ENCODE results near the gene TOB1.
"Not testable (repeated sequence)": the region's sequence is repeated elsewhere in the genome, so short reads cannot be mapped to it uniquely, and the experiment has no call there.

TOB1 gene

DNA sequence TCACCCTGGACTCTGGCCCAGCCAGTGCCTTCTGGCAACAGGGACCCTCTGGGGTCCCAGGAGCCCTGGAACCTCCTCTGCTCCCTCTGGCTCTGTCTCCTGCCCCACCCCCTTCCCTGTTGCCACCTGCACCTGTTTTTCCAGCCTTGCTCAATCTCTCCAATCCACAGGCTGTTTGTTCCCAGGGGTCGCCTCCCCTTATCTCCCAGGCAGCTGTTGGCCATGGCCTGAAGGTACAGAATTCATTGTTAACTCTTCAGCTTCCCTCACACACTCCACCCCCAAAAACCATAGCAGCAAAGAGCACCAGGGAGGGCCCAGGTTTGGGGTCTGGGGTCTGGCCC lies 39.3 kb upstream of the TOB1 start:
- H3K27ac ChIP-seq (ENCODE audit: low read length) = peak overlapping the region; percentile 99
- H3K27me3 ChIP-seq (ENCODE audit: control insufficient read depth in 1 of 2, insufficient read depth in 2 of 2, low read length in 2 of 2) = no peaks in the 10 kb centered on the region
- H3K4me1 ChIP-seq (ENCODE audit: control insufficient read depth, insufficient read depth, low read length) = peaks cover 41% of the 10 kb centered on the region
- H3K4me3 ChIP-seq (ENCODE audit: low read length in 2 of 2) = peak overlapping the region in 1 of 2 donors; percentile 40
- no peaks in the 10 kb centered on the region for H3K36me3 ChIP-seq (ENCODE audit: control insufficient read depth in 2 of 2, insufficient read depth in 2 of 2, low read length in 2 of 2)
- H3K9me3 ChIP-seq (ENCODE audit: control insufficient read depth in 2 of 2, low read length in 2 of 2) = no peaks in the 10 kb centered on the region
- H3K9ac ChIP-seq (ENCODE audit: low read length in 2 of 2) = peak overlapping the region; percentile 85

DNA sequence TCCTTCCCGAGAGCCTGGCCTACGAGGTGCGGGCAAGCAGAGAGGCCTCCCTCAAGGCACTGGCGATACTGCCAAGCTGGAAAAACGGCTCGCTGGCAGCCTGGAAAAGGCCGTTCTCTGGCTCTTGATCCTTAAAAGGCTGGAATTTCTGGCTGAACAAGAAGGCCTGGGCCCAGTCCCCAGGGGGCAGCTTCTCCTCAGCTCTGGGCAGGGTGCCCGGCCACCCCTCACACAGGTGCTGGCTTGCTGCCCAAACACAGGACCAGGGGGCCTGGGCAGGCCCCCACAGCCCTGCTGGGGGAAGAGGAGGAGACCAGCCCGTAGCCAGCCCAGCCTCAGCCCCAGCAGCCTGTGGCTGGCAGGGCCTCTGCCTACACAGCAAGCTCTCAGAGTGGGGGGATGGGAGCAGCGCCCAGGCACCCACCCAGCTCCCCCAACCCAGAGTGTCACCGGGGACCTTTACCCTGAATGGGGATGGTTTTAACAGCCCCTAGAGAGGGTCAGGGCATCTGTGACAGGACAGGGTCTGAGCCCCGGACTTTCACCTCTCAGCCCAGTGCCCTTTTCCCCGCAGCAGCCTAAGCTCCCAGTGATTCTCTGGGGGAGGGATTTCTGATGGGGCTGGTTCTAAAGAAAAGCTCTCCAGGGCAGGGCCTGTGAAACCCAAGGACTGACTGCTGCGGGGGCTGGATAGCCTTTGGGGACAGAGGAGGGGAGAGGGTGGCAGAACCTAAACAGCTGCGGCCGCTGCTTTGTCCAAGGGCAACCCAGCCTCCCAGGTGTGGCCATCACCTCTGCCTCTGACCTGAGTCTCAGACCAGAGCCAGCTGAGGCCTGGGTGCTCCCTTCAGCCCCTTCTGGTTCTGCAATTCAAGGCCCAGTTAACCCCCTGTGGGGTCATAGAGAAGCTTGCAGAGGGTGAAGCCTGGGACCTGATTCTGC lies 38.6 kb upstream of the TOB1 start:
- H3K9me3 ChIP-seq (ENCODE audit: control insufficient read depth in 2 of 2, low read length in 2 of 2) = no peaks in the 10 kb centered on the region
- peak overlapping the region; percentile 85 for H3K9ac ChIP-seq (ENCODE audit: low read length in 2 of 2)
- H3K27me3 ChIP-seq (ENCODE audit: control insufficient read depth in 1 of 2, insufficient read depth in 2 of 2, low read length in 2 of 2) = no peaks in the 10 kb centered on the region
- peak overlapping the region; percentile 99 for H3K27ac ChIP-seq (ENCODE audit: low read length)
- peaks cover 41% of the 10 kb centered on the region for H3K4me1 ChIP-seq (ENCODE audit: control insufficient read depth, insufficient read depth, low read length)
- H3K4me3 ChIP-seq (ENCODE audit: low read length in 2 of 2) = peak overlapping the region; percentile 23 to 40
- no peaks in the 10 kb centered on the region for H3K36me3 ChIP-seq (ENCODE audit: control insufficient read depth in 2 of 2, insufficient read depth in 2 of 2, low read length in 2 of 2)

DNA sequence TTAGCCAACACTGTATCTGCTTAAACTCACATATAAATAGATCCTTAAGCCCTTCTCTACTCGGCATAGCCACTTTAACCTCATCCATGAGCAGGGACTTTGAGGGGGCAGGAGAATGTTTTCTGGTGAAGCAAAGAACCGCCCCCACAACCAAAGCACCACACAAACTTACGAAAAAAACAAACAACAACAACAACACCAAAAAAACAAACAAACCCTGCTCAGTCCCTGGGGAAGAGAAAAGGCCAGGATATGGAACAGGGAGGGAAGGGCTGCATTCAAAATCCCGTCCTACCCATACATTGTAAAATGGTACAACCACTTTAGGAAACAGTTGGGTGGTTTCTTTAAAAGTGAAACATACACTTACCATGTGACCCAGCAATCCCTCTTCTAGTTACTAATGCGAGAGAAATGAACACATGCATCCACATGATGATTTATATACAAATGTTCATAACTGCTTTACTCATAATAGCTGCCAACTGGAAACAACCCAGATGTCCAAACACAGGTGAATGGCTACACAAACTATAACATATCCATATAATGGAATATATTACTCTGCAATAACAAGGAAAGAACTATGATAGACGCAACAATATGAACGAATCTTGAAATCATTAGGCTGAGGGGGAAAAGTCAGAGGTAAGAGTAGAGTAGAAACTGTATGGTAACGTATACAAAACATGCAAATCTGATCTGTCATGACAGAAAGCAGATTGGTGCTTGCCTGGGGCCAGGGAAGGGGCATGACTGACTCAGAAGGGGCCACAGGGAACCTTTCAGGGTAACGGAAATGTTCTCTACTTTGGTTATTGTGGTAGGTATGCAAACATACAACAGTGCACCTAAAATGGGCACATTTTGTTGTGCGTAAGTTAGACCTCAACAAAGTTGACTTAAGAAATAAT lies 37.7 kb upstream of the TOB1 start:
- Histone ChIP-seq H3K9ac (ENCODE audit: low read length in 2 of 2) (peak overlapping the region; percentile 85), H3K9me3 (ENCODE audit: control insufficient read depth in 2 of 2, low read length in 2 of 2) (no peaks in the 10 kb centered on the region), H3K27ac (ENCODE audit: low read length) (peak overlapping the region; percentile 99), H3K4me3 (ENCODE audit: low read length in 2 of 2) (peak overlapping the region; percentile 24 to 40), H3K27me3 (ENCODE audit: control insufficient read depth in 1 of 2, insufficient read depth in 2 of 2, low read length in 2 of 2) (no peaks in the 10 kb centered on the region), H3K4me1 (ENCODE audit: control insufficient read depth, insufficient read depth, low read length) (peaks cover 41% of the 10 kb centered on the region), H3K36me3 (ENCODE audit: control insufficient read depth in 2 of 2, insufficient read depth in 2 of 2, low read length in 2 of 2) (no peaks in the 10 kb centered on the region)

DNA sequence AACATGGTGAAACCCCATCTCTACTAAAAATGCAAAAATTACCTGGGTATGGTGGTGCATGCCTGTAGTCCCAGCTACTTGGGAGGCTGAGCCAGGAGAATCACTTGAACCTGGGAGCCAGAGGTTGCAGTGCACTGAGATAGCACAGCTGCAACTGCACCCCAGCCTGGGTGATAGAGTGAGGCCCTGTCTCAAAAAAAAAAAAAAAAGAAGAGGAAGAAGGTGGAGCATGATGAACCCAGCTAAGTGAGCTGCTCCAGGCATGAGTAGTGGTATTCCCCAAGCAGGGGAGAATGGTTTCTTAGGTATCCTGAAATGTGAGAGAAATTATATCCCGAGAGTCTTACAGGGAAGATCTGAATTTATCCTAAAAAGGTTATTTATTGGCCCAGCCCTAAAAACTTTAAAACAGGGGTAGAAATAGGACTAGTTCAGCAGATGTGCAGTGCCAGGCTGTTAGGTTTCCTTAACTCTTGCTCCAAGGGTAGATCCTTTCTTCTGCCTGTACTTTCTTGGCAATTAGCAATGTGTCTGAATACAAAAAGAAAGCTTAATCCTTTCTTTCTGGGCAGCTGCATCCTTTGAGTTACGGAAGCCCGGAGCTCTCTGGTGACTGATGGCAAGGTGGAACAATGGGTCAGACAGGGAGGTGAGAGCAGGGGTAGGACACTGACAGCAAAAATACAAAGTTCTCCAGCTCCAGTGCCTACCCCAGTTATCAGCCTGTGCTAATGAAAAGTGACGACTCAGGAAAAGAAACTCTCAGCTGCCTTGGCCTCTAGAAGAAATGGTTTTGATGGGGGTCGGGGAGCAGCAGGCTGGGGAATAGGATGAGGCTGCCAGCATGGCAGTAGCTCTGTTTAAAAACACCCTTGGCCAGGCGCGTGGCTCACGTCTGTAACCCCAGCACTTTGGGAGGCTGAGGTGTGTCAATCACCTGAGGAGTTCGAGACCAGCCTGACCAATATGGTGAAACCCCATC lies 36.5 kb upstream of the TOB1 start:
- Histone ChIP-seq H3K27ac (ENCODE audit: low read length) (peak overlapping the region; percentile 99), H3K36me3 (ENCODE audit: control insufficient read depth in 2 of 2, insufficient read depth in 2 of 2, low read length in 2 of 2) (no peaks in the 10 kb centered on the region), H3K4me1 (ENCODE audit: control insufficient read depth, insufficient read depth, low read length) (peaks cover 41% of the 10 kb centered on the region), H3K4me3 (ENCODE audit: low read length in 2 of 2) (peak overlapping the region; percentile 3 to 29), H3K9me3 (ENCODE audit: control insufficient read depth in 2 of 2, low read length in 2 of 2) (no peaks in the 10 kb centered on the region), H3K9ac (ENCODE audit: low read length in 2 of 2) (peak overlapping the region; percentile 38 to 85), H3K27me3 (ENCODE audit: control insufficient read depth in 1 of 2, insufficient read depth in 2 of 2, low read length in 2 of 2) (no peaks in the 10 kb centered on the region)

DNA sequence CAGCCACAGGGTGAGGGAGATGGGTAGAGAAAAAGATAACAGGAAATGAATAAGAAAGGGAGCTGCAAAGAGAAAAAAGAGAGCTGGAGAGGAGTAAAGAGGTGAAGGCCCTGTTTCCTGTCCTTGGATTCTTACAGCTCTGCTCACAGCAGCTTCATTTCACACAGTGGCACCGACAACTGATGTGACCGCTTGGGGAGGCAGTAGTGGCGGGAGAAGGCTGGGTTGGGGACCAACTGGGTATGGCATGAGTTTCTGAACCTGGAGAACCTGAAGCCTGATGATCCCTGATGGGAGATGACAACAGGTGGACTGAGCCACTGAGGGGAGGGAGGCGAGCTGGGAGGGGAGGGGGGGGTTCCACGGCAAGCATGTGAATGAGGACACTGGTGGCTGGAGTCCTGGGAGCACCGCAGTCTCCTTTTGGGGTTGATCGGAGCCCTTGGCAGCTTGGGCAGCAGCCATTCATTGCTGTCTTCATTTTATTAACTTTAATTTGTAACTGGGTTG lies 34.3 kb upstream of the TOB1 start:
- Histone ChIP-seq H3K4me3 (ENCODE audit: low read length in 2 of 2) (no peak overlapping the region), H3K27ac (ENCODE audit: low read length) (no peak overlapping the region), H3K4me1 (ENCODE audit: control insufficient read depth, insufficient read depth, low read length) (peaks cover 32% of the 10 kb centered on the region), H3K9me3 (ENCODE audit: control insufficient read depth in 2 of 2, low read length in 2 of 2) (no peaks in the 10 kb centered on the region), H3K9ac (ENCODE audit: low read length in 2 of 2) (no peak overlapping the region), H3K36me3 (ENCODE audit: control insufficient read depth in 2 of 2, insufficient read depth in 2 of 2, low read length in 2 of 2) (no peaks in the 10 kb centered on the region), H3K27me3 (ENCODE audit: control insufficient read depth in 1 of 2, insufficient read depth in 2 of 2, low read length in 2 of 2) (no peaks in the 10 kb centered on the region)

DNA sequence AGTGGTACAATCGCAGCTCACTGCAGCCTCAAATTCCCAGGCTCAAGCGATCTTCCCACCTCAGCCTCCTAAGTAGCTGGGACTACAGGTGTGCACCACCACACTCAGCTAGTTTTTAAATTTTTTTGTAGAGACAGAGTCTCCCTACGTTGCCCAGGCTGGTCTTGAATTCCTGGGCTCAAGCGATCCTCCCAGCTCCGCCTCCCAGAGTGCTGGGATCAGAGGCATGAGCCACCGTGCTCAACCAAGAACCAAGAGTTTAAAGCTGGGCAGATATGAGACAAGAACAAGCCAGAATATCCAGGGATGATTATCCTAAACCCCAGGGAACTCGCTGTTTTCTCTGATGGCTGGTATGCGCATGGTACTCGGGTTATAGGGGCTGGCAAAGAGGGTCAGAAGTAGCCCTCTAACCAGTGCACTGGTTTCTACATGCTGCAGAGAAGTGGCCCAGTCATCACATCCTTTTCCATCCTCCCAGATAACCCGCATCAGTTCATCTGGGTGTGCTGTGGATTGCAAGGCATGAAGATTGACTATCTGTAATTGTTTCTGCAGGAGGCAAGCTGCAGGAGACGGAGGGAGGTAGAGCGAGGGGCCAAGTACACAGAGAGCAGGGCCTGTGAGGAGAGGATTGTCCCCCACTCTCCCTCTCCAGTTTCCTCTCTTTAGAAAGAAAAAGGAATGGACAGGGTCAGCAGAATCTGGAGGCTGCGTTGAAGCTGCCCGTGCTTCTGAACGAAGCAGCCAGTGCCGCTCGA lies 33.6 kb upstream of the TOB1 start:
- Histone ChIP-seq H3K9me3 (ENCODE audit: control insufficient read depth in 2 of 2, low read length in 2 of 2) (no peaks in the 10 kb centered on the region), H3K27me3 (ENCODE audit: control insufficient read depth in 1 of 2, insufficient read depth in 2 of 2, low read length in 2 of 2) (no peaks in the 10 kb centered on the region), H3K4me3 (ENCODE audit: low read length in 2 of 2) (no peak overlapping the region), H3K4me1 (ENCODE audit: control insufficient read depth, insufficient read depth, low read length) (peaks cover 25% of the 10 kb centered on the region), H3K27ac (ENCODE audit: low read length) (no peak overlapping the region), H3K36me3 (ENCODE audit: control insufficient read depth in 2 of 2, insufficient read depth in 2 of 2, low read length in 2 of 2) (no peaks in the 10 kb centered on the region), H3K9ac (ENCODE audit: low read length in 2 of 2) (no peak overlapping the region)

DNA sequence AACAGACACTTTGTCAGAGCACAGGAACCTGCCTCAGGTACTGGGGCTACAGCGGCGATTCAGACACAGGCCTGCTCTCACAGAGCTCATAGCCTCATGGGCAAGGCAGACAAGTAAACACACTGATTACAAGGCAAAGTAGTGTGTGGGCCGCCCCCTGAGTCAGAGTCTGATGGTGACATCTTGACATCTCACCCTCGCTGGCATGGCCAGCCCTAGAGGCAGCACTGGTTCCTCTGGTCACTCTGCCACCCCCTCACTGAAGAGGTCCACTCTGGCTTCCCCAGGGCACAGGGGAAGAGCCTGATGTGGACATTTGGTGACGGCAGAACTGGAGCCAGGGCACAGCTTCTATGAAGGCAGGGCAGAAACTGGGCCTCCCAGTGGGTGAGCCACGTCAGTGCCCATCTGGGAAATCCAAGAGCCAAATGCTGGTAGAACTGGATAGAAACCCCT lies 32.9 kb upstream of the TOB1 start:
- Histone ChIP-seq H3K4me3 (ENCODE audit: low read length in 2 of 2) (no peak overlapping the region), H3K4me1 (ENCODE audit: control insufficient read depth, insufficient read depth, low read length) (peaks cover 18% of the 10 kb centered on the region), H3K9ac (ENCODE audit: low read length in 2 of 2) (no peak overlapping the region), H3K27me3 (ENCODE audit: control insufficient read depth in 1 of 2, insufficient read depth in 2 of 2, low read length in 2 of 2) (no peaks in the 10 kb centered on the region), H3K27ac (ENCODE audit: low read length) (no peak overlapping the region), H3K36me3 (ENCODE audit: control insufficient read depth in 2 of 2, insufficient read depth in 2 of 2, low read length in 2 of 2) (no peaks in the 10 kb centered on the region), H3K9me3 (ENCODE audit: control insufficient read depth in 2 of 2, low read length in 2 of 2) (no peaks in the 10 kb centered on the region)

DNA sequence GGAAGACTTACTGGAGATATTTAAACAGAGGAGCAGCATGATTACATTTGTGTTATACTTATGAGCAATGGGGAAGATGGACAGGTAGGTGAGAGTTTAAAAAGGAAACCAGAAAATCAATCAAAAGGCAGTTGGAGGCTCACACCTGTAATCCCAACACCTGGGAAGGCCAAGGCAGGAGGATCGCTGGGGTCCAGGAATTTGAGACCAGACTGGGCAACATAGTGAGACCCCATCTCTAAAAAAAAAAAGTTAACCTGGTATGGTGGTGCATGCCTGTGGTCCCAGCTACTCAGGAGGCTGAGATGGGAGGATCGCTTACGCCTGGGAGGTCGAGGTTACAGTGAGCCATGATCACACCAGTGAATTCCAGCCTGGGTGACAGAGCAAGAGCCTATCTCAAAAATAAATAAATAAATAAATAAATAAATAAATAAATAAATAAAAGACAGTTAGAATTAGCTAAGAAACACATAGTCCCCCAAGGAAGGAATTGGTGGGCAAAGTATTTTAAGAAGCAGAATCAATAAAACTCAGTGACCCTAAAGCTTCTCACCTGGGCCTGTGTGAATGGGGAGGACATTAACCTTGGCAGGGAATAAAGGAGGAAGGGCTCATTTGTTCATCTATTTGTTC lies 32.3 kb upstream of the TOB1 start:
- Histone ChIP-seq H3K27me3 (ENCODE audit: control insufficient read depth in 1 of 2, insufficient read depth in 2 of 2, low read length in 2 of 2) (no peaks in the 10 kb centered on the region), H3K4me3 (ENCODE audit: low read length in 2 of 2) (no peak overlapping the region), H3K4me1 (ENCODE audit: control insufficient read depth, insufficient read depth, low read length) (peaks cover 17% of the 10 kb centered on the region), H3K36me3 (ENCODE audit: control insufficient read depth in 2 of 2, insufficient read depth in 2 of 2, low read length in 2 of 2) (no peaks in the 10 kb centered on the region), H3K9me3 (ENCODE audit: control insufficient read depth in 2 of 2, low read length in 2 of 2) (no peaks in the 10 kb centered on the region), H3K9ac (ENCODE audit: low read length in 2 of 2) (no peak overlapping the region), H3K27ac (ENCODE audit: low read length) (no peak overlapping the region)

DNA sequence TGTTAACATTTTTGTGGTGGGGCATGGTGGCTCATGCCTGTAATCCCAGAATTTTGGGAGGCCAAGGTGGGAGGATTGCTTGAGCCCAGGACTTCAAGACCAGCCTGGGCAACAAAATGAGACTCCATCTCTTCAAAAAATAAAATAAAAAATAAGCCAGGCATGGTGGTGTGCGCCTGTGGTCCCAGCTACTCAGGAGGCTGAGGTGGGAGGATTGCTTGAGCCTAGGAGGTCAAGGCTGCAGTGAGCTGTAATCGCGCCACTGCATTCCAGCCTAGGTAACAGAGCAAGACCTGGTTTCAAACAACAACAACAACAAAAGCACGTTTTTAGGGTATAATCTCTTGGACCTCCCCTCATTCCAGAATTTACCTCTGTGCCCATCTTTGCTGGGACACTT lies 28.4 kb upstream of the TOB1 start:
- not testable (repeated sequence) for H3K4me1 ChIP-seq (ENCODE audit: control insufficient read depth, insufficient read depth, low read length); H3K4me3 ChIP-seq (ENCODE audit: low read length in 2 of 2); H3K27me3 ChIP-seq (ENCODE audit: control insufficient read depth in 1 of 2, insufficient read depth in 2 of 2, low read length in 2 of 2); H3K9me3 ChIP-seq (ENCODE audit: control insufficient read depth in 2 of 2, low read length in 2 of 2); H3K27ac ChIP-seq (ENCODE audit: low read length); H3K36me3 ChIP-seq (ENCODE audit: control insufficient read depth in 2 of 2, insufficient read depth in 2 of 2, low read length in 2 of 2); H3K9ac ChIP-seq (ENCODE audit: low read length in 2 of 2)
